K562 (cell line): ENCODE data around the gene TP53BP2. TPM values are rescaled to one million over a fixed set of nuclear protein-coding genes. Genes with fewer than 3 reads are reported as not detected.

Experiments
- CBX1 ChIP-seq: sonication (generic); IDR thresholded peaks from 2 replicates; pipeline ENCODE4 v1.6.1; 2016; ENCODE audit warnings: antibody characterized with exemption, low read depth, mild to moderate bottlenecking
- NCOA4 ChIP-seq: fragments of 450-650 bp; IDR thresholded peaks from 2 replicates; pipeline ENCODE4 v1.6.1; 2018; ENCODE audit warnings: mild to moderate bottlenecking; ENCODE audit not compliant: partially characterized antibody
- SNRNP70 ChIP-seq: fragments of 200-400 bp; formaldehyde crosslinking; optimal IDR thresholded peaks from 2 replicates; pipeline ENCODE3; 2017; ENCODE audit warnings: low read depth, low read length
- ZBTB7A ChIP-seq: IDR thresholded peaks from 2 replicates; pipeline ENCODE4 v1.6.1; 2011; ENCODE audit warnings: low read depth, mild to moderate bottlenecking, low read length, moderate library complexity, borderline replicate concordance; ENCODE audit not compliant: control insufficient read depth
- ZZZ3 ChIP-seq: fragments of 450-650 bp; IDR thresholded peaks from 2 replicates; pipeline ENCODE4 v1.6.1; 2016; ENCODE audit warnings: antibody characterized with exemption, mild to moderate bottlenecking, moderate library complexity
- polyA plus RNA-seq, 8 experiments: library from polyadenylated mRNA; depleted of rRNA in 4 of 8; stranded (reverse) in 5 of 8; unstranded in 3 of 8; fragments of >200 nt; fragmentation: Nextera tagmentation in 2 of 8; fragmentation: Illumina TruSeq in 1 of 8; extraction: Ambion mirVana in 2 of 8; extraction: Trizol in 1 of 8; gene quantifications; 2 replicates each; pipeline versions ENCODE4 v1.2.1 to v1.2.3, GENCODE V29; 2011 to 2014; ENCODE audit warnings: inconsistent platforms in 1 of 8, missing spikeins in 1 of 8
- total RNA-seq, 7 experiments: library from RNA; depleted of rRNA in 6 of 7; stranded (reverse); fragments of >200 nt in 6 of 7; fragmentation: Illumina TruSeq in 2 of 7; extraction: Trizol in 2 of 7; gene quantifications; 2 replicates each; pipeline versions ENCODE4 v1.2.1 to v1.2.3, GENCODE V29; 2011 to 2021; ENCODE audit warnings: low replicate concordance in 1 of 7
- TF ChIP-seq, protein P1 (sequence below): fragments of 200-600 bp; sonication (generic); IDR thresholded peaks from one replicate; pipeline ENCODE4 v1.6.1; 2012; ENCODE audit warnings: mild to moderate bottlenecking, low read depth, low read length, inconsistent platforms
- TF ChIP-seq, protein P2 (sequence below): sonication (generic); formaldehyde crosslinking; IDR thresholded peaks from 2 replicates; pipeline ENCODE4 v1.8.0; 2022; ENCODE audit warnings: missing genetic modification reagents, mild to moderate bottlenecking, borderline replicate concordance

Gene TP53BP2
- total and polyA plus RNA-seq, 9 of the 15 experiments (the other 6 are each of a cell fraction or from before 2014, with no cell fraction given): 17.0 to 69.6 (median 40.1) TPM

GRCh38 chr1:223848536-223848935 is 2.8 kb upstream of the TP53BP2 start (continued):
- TF ChIP-seq ZBTB7A: no peak
- TF ChIP-seq, protein P1, sequence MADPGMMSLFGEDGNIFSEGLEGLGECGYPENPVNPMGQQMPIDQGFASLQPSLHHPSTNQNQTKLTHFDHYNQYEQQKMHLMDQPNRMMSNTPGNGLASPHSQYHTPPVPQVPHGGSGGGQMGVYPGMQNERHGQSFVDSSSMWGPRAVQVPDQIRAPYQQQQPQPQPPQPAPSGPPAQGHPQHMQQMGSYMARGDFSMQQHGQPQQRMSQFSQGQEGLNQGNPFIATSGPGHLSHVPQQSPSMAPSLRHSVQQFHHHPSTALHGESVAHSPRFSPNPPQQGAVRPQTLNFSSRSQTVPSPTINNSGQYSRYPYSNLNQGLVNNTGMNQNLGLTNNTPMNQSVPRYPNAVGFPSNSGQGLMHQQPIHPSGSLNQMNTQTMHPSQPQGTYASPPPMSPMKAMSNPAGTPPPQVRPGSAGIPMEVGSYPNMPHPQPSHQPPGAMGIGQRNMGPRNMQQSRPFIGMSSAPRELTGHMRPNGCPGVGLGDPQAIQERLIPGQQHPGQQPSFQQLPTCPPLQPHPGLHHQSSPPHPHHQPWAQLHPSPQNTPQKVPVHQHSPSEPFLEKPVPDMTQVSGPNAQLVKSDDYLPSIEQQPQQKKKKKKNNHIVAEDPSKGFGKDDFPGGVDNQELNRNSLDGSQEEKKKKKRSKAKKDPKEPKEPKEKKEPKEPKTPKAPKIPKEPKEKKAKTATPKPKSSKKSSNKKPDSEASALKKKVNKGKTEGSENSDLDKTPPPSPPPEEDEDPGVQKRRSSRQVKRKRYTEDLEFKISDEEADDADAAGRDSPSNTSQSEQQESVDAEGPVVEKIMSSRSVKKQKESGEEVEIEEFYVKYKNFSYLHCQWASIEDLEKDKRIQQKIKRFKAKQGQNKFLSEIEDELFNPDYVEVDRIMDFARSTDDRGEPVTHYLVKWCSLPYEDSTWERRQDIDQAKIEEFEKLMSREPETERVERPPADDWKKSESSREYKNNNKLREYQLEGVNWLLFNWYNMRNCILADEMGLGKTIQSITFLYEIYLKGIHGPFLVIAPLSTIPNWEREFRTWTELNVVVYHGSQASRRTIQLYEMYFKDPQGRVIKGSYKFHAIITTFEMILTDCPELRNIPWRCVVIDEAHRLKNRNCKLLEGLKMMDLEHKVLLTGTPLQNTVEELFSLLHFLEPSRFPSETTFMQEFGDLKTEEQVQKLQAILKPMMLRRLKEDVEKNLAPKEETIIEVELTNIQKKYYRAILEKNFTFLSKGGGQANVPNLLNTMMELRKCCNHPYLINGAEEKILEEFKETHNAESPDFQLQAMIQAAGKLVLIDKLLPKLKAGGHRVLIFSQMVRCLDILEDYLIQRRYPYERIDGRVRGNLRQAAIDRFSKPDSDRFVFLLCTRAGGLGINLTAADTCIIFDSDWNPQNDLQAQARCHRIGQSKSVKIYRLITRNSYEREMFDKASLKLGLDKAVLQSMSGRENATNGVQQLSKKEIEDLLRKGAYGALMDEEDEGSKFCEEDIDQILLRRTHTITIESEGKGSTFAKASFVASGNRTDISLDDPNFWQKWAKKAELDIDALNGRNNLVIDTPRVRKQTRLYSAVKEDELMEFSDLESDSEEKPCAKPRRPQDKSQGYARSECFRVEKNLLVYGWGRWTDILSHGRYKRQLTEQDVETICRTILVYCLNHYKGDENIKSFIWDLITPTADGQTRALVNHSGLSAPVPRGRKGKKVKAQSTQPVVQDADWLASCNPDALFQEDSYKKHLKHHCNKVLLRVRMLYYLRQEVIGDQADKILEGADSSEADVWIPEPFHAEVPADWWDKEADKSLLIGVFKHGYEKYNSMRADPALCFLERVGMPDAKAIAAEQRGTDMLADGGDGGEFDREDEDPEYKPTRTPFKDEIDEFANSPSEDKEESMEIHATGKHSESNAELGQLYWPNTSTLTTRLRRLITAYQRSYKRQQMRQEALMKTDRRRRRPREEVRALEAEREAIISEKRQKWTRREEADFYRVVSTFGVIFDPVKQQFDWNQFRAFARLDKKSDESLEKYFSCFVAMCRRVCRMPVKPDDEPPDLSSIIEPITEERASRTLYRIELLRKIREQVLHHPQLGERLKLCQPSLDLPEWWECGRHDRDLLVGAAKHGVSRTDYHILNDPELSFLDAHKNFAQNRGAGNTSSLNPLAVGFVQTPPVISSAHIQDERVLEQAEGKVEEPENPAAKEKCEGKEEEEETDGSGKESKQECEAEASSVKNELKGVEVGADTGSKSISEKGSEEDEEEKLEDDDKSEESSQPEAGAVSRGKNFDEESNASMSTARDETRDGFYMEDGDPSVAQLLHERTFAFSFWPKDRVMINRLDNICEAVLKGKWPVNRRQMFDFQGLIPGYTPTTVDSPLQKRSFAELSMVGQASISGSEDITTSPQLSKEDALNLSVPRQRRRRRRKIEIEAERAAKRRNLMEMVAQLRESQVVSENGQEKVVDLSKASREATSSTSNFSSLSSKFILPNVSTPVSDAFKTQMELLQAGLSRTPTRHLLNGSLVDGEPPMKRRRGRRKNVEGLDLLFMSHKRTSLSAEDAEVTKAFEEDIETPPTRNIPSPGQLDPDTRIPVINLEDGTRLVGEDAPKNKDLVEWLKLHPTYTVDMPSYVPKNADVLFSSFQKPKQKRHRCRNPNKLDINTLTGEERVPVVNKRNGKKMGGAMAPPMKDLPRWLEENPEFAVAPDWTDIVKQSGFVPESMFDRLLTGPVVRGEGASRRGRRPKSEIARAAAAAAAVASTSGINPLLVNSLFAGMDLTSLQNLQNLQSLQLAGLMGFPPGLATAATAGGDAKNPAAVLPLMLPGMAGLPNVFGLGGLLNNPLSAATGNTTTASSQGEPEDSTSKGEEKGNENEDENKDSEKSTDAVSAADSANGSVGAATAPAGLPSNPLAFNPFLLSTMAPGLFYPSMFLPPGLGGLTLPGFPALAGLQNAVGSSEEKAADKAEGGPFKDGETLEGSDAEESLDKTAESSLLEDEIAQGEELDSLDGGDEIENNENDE: no peak
- TF ChIP-seq CBX1: no peak
- TF ChIP-seq ZZZ3: no peak
- TF ChIP-seq, protein P2, sequence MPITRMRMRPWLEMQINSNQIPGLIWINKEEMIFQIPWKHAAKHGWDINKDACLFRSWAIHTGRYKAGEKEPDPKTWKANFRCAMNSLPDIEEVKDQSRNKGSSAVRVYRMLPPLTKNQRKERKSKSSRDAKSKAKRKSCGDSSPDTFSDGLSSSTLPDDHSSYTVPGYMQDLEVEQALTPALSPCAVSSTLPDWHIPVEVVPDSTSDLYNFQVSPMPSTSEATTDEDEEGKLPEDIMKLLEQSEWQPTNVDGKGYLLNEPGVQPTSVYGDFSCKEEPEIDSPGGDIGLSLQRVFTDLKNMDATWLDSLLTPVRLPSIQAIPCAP (CRISPR knock-in tag): no peak
- TF ChIP-seq SNRNP70: no peak
- TF ChIP-seq NCOA4: no peak
